Measurements from ENCODE around the gene MMP11.

The MMP11 gene

GRCh38 chr22:23803001-23803819 lies 30.6 kb downstream of the MMP11 start:
- no peak for DNase-seq

- no peak for DNase-seq
Observed at GRCh38 chr22:23804781-23805291, 32.2 kb downstream of the MMP11 start.

- no peak for DNase-seq
Observed at GRCh38 chr22:23806837-23807236, 34.2 kb downstream of the MMP11 start.

DNA sequence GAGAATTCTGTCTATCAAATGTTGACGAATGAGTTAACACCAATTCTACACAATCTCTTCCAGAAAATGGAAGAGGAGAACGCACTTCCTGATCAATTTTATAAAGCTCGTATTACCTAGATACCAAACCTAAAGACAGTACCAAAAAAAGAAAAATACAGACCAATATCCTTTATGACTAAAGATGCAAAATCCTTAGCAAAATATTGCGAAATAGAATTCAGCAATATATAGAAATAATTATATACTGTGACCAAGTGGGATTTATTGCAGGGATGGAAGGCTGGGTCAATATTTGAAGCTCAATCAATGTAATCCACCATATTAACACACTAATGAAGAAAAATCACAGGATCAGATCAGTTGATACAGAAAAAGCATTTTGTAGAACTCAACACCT lies 39.7 kb downstream of the MMP11 start:
- DNase-seq, result no peak

DNA sequence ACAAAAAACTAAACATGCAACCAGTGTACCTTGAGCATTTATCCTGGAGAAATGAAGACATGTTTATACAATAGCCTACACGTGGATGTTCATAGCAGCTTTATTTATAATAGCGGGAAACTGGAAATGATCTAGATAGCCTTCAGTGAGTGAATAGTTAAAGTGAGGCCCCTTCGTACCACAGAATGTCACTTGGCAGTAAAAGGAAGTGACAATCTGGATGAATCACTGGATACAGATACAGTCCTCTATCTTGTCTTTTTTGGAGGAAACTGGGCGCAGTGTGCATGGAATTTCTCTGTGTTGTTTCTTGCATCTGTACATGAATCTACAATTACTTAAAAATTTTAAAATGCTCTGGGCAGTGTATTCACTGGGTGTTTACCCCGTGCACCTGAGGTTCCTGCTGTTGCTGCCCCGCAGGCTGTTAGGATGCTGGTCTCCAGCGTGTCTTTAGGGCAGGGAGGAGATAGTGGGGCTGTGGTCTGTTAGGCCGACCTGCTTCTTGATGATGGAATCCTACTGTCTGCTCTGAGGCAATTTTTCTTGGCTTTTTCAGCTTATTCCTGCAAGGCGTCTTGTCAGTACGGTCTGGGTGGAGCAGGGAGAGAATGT lies 43.0 kb downstream of the MMP11 start:
- no peak for DNase-seq

GRCh38 chr22:23816156-23816976 lies 43.7 kb downstream of the MMP11 start:
- DNase-seq, result no peak

DNA sequence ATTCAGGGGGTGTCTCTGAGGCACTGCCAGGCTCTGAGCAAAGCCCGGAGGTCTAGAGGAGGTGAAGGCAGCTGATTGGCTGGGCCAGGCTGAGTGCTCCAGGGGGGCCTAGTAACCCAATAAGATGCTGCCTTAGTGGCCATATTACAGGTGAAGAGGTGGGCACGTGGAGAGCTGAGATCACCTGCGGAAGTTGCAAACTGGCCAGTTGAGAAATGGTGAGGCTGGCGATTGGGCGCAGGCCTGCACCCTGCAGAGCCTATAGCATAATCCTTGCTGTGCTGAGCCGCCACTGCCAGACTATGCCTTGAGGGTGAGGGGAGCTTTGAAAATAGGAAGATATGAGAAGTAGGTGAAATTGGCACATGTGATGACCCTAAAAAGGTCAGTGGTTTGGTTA lies 44.5 kb downstream of the MMP11 start:
- DNase-seq, result no peak

DNA sequence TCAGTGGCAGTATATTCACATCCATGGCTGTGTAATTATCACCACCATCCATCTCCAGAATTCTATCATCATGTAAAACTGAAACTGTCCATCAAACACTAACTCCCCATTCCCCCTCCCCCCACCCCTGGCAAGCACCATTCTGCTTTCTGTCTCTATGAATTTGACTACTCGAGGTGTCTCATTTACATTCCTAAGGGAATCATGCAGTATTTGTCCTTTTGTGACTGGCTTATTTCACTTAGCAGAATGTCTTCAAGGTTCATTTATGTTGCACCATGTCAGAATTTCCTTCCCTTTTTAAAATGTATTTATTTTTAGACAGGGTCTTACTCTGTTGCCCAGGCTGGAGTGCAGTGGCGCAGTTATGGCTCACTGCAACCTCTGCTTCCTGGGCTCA lies 45.9 kb downstream of the MMP11 start:
- no peak for DNase-seq

GRCh38 chr22:23820748-23821211 lies 48.1 kb downstream of the MMP11 start:
- DNase-seq, result no peak

- DNase-seq, result no peak
Observed at GRCh38 chr22:23822101-23822671, 49.5 kb downstream of the MMP11 start.

DNA sequence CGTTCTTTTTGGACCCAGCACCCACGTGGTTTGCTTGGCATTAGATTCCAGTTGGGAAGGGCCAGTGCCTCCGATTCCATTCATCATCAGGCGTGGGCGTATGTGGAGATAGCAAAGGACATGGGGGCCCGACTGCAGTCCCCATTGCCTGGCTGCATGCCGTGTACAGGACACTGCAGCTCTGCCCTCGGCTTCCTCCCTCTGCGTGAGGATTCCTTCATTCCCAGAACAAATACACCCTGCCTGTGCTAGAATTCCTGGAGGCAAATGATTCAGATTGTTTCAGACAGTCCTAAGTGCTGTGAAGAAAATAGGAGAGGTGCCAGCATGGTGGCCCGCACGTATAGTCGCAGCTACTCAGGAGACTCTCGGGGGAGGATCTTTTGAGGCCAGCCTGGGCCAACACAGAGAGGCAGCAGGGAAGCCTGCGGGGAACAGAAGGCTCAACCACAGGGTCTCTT lies 50.7 kb downstream of the MMP11 start:
- no peak for DNase-seq

DNA sequence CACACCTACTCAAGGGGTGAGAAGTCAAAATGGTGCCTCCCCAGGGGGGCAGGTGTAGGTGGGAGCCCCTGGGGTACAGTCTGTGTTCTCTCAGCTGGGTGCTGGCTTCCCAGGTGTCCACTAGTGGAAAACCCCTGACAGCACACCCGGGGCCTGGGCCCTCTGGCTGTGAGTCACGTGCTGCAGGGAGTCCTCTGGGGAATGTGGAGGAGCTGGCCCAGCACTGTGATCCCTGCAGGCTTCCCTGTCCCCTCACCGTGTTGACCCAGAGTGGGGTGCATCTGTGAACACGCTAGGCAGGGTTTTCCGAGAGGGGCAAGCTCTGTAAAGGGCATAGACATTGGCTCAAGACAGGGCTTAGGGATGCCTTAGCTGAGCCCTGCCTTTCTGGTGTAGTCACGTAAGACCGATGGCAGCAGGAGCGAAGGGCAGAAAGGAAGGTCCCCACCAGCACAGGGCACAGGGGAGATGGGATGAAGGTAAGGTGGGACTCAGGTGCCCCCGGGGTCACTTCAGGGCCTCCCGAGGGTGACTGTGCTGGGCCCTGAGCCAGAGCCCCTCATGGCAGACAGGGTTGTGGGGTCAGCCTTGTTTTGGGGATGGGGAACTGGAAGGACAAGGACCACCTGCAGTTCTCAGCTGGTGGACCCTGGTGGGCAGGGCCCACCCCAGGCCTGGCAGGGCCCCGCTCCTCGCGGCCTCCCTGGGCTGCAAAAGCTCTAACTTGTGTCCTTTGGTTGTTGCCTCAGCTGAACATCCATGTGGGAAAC lies 52.0 kb downstream of the MMP11 start:
- DNase-seq, result no peak

- no peak for DNase-seq
Observed at GRCh38 chr22:23825246-23825905, 52.7 kb downstream of the MMP11 start.

- no peak for DNase-seq
Observed at GRCh38 chr22:23826510-23827350, 54.1 kb downstream of the MMP11 start.

DNA sequence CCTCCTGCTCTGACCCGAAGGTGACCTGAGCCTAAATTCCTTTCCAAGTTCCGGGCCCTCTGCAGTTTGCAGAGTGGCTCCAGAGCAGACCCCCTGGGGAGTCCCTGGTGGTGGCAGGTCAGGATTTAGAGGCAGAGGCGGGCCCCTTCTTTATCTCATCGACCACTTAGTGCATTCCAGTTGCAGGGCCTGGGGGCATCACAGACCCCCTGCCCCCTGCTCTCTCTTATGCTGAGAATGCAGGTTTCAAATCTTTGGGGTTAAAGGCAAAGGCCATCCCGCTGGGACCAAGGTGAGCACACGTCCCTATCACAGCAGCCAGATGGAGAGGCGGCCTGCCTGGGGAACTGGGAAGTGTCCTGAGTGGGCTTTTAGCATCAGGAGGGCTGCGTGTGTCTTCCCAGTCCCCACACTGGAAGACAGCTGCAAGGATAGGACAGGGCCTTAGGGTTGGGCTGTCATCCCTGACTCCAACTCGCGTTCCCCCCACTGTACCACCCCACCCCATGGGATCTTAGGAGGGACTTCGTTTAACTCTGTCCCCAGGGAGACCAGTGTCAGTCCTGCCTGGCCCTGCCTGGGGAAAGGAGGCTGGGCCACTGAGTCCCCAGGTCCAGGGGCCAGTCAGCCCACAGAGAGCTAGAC lies 54.8 kb downstream of the MMP11 start:
- no peak for DNase-seq

DNA sequence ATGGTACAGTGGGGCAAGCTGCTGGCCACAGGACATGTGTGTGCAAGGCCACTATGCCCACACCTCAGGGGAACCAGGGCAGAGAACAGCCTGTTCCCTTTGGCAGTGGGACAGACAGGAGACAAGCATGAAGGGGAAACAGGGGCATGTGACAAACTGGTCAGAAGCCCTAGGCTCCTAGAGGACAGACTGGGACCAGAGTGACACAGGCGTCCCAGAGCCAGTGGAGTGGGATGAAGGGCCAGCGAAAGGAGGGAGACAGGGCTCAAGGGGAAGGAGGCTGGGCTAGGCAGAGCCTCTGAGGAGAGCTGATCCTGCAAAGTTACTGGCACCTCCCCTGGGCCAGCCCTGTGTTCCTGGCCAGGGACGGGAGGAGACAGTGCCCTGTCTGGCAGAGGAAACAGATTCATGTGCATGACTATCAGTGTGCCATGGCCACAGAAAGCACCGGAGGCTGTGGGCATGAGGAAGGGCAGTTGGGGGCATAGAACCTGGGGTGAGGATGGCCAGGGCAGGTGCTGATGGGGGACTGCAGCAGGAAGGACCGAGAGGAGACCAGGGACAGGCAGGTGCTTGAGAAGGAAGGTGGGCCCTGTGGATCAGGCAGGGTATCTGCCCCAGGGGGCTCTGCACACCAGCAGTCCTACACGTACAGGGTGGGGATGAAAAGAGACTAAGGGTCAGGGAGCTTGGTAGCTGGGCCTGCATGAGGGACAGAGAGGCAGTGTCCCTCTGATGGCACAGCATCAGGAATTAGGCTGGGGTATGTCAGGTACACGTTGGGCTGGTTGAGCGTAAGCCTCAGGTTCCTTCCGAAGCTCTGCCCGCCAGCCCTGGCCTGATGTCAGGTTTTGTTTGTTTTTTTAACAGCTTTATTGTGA lies 56.4 kb downstream of the MMP11 start:
- DNase-seq, result no peak

DNA sequence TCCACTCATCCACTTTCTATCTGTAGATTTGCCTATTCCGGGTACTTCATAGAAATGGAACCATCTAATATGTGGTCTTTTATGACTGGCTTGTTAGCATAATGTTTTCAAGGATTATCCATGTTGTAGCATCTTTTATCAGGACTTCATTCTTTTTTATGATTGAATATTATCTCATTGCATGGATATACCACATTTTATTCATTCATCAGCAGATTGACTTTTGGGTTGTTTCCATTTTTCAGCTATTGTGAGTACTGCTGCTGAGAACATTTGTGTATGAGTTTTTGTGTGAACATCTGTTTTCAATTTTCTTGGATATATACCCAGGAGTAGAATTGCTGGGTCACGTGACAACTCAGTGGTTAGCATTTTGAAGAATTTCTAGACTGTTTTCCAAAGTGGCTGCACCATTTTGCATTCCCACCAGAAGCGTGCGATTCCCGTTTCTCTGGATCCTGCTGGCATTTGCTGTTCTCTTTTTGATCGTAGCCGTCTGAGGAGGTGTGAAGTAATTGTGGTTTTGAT lies 57.3 kb downstream of the MMP11 start:
- DNase-seq, result no peak

DNA sequence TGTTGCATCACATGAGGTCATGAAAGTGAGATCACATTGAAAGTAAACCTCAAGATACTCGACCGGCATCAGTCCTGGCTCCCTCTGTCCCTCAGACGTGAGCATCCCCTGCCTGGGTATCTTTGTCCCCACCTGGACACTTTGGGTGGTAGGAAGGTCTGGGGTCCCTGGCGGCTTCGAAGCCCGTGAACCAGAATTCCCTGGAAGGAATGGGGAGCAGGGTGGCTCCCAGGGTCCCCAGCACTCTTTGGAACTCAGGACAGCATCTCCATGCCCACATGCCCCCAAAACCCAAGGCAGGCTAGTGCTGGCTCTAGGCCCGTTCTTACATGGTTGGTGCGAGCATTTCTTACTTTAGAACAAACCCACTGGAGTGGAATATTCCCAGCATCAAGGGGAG lies 58.6 kb downstream of the MMP11 start:
- no peak for DNase-seq

- DNase-seq, result no peak
Observed at GRCh38 chr22:23831781-23832180, 59.1 kb downstream of the MMP11 start.
